PC-9 (cell line): ENCODE results near the gene FAM217B.

Experiments used
- EZH2 ChIP-seq: fragments of 200-600 bp; sonication (generic); IDR thresholded peaks from 2 replicates; pipeline ENCODE4 v1.8.0; 2017; ENCODE audit warnings: antibody characterized with exemption, low read depth
- TF ChIP-seq, protein P1 (sequence below): fragments of 200-600 bp; sonication (generic); conservative IDR thresholded peaks from 2 replicates; pipeline ENCODE4 v1.6.1; 2017; ENCODE audit warnings: mixed run types, antibody characterized with exemption, mild to moderate bottlenecking, moderate library complexity

DNA sequence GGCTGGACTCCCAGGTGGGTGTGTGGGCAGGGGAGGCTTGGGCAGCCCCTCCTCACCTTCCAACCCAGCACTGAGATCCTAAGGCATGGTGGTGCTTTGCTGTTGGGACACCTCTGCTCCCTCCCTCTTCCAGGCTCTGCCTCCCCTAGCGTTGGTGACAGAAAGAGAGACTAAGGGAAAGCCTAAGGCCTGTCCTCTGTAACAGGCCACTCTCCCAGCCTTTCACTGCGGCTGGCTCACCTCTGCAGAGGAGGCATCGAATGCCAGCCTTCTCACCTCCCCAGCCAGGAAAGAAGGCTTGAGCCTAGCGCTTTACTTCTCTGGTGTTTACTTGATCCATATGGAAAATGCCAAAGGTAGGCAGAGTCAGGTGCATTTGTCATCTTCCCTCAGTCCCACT lies 14.5 kb downstream of the FAM217B start:
- no peak for TF ChIP-seq EZH2
- TF ChIP-seq, protein P1, sequence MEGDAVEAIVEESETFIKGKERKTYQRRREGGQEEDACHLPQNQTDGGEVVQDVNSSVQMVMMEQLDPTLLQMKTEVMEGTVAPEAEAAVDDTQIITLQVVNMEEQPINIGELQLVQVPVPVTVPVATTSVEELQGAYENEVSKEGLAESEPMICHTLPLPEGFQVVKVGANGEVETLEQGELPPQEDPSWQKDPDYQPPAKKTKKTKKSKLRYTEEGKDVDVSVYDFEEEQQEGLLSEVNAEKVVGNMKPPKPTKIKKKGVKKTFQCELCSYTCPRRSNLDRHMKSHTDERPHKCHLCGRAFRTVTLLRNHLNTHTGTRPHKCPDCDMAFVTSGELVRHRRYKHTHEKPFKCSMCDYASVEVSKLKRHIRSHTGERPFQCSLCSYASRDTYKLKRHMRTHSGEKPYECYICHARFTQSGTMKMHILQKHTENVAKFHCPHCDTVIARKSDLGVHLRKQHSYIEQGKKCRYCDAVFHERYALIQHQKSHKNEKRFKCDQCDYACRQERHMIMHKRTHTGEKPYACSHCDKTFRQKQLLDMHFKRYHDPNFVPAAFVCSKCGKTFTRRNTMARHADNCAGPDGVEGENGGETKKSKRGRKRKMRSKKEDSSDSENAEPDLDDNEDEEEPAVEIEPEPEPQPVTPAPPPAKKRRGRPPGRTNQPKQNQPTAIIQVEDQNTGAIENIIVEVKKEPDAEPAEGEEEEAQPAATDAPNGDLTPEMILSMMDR: no peak
